EH (cell line): ENCODE data around the gene PXK.

Experiments used
- DNase-seq: peaks from one replicate; pipeline ENCODE4 v3.0.0-alpha.2; 2015; ENCODE audit warnings: low read depth

The PXK gene

GRCh38 chr3:58383904-58384303, 51.2 kb downstream of the PXK start:
- DNase-seq = peak; percentile 99

GRCh38 chr3:58384381-58385090, 51.8 kb downstream of the PXK start:
- no peak for DNase-seq

GRCh38 chr3:58386626-58387365, 54.1 kb downstream of the PXK start:
- DNase-seq = peak; percentile 95

- no peak for DNase-seq
Measured at GRCh38 chr3:58387650-58388546, 55.2 kb downstream of the PXK start.

GRCh38 chr3:58388550-58389091, 55.9 kb downstream of the PXK start:
- DNase-seq = peak; percentile 85

- peak; percentile 19 for DNase-seq
Measured at GRCh38 chr3:58391156-58391865, 58.6 kb downstream of the PXK start.

GRCh38 chr3:58392181-58392580, 59.5 kb downstream of the PXK start:
- DNase-seq = peak; percentile 42

GRCh38 chr3:58394339-58394738, 61.6 kb downstream of the PXK start:
- DNase-seq = no peak

GRCh38 chr3:58398669-58399333, 66.1 kb downstream of the PXK start:
- no peak for DNase-seq

- no peak for DNase-seq
Measured at GRCh38 chr3:58403513-58404109, 70.9 kb downstream of the PXK start.

- peak; percentile 66 for DNase-seq
Measured at GRCh38 chr3:58404396-58404795, 71.7 kb downstream of the PXK start.

- DNase-seq = peak; percentile 25
Measured at GRCh38 chr3:58408906-58409305, 76.2 kb downstream of the PXK start.

- DNase-seq = no peak
Measured at GRCh38 chr3:58409663-58410062, 77.0 kb downstream of the PXK start.

GRCh38 chr3:58411036-58411435, 78.3 kb downstream of the PXK start:
- DNase-seq = peak; percentile 84

- DNase-seq = no peak
Measured at GRCh38 chr3:58411851-58412830, 79.4 kb downstream of the PXK start.

GRCh38 chr3:58414538-58415197, 82.0 kb downstream of the PXK start:
- DNase-seq = peak; percentile 70

- no peak for DNase-seq
Measured at GRCh38 chr3:58416191-58416590, 83.5 kb downstream of the PXK start.

GRCh38 chr3:58417075-58417474, 84.4 kb downstream of the PXK start:
- DNase-seq = no peak

- no peak for DNase-seq
Measured at GRCh38 chr3:58418227-58418626, 85.5 kb downstream of the PXK start.
